Effector CD4-positive, alpha-beta T cell (primary cell): ENCODE data around the gene CNNM4.
"Not testable (repeated sequence)": the region's sequence is repeated elsewhere in the genome, so short reads cannot be mapped to it uniquely, and the experiment has no call there.

ENCODE experiments used
- DNase-seq: peaks from one replicate; pipeline ENCODE4 v3.0.0-alpha.2; 2020

CNNM4 gene

GRCh38 chr2:96795076-96795475, 34.4 kb downstream of the CNNM4 start:
- DNase-seq, result no peak

- not testable (repeated sequence) for DNase-seq
Observed at GRCh38 chr2:96796497-96796896, 35.8 kb downstream of the CNNM4 start.

- DNase-seq, result no peak
Observed at GRCh38 chr2:96797066-96797625, 36.4 kb downstream of the CNNM4 start.

GRCh38 chr2:96798733-96799622, 38.3 kb downstream of the CNNM4 start:
- no peak for DNase-seq

GRCh38 chr2:96799623-96799935, 38.9 kb downstream of the CNNM4 start:
- DNase-seq, result no peak

DNA sequence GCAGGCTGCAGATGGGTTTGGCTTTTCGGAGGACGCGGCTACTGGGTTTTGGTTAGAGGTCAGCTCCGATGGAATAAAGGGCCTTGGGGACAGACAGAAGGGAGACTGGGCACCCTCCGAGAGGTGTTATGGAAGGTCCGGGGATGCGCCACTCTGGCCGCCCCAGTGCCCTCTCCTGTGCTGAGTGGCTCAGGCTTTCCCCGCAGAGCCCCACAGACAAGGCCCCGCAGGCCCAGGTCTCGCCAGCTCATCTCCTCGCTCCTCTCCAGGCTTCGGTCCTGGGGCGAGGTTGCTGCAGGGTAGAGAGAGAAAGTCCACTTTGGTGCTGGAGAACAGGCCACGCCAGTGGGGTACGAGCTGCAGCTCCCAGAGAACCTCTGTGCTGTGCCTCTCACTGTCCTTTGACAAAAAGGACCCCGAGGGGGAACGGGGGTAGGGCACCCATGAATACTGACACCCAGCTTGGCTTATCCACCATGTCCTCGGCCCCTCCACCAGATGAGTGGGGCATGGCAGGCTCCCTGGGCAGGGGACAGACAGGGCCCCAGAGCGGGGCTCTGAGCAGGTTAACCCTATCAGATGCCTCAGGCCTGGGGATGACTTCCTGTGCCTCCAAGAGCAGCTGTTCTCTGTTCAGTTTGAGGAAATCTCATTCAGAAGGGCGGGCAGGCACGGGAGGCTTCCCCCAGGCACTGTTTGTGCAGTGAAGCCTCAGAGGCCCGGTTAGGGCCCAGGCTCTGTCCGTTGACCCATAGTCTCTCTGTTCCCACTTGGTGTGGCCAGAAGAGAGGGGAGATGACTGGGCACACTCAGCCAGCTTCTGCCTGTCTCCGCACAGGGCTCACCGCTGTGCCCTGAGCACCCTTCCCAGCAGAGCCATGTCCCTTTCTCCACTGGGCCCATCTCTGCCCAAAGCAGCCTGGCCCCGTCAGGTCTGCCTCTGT, 39.6 kb downstream of the CNNM4 start:
- no peak for DNase-seq

DNA sequence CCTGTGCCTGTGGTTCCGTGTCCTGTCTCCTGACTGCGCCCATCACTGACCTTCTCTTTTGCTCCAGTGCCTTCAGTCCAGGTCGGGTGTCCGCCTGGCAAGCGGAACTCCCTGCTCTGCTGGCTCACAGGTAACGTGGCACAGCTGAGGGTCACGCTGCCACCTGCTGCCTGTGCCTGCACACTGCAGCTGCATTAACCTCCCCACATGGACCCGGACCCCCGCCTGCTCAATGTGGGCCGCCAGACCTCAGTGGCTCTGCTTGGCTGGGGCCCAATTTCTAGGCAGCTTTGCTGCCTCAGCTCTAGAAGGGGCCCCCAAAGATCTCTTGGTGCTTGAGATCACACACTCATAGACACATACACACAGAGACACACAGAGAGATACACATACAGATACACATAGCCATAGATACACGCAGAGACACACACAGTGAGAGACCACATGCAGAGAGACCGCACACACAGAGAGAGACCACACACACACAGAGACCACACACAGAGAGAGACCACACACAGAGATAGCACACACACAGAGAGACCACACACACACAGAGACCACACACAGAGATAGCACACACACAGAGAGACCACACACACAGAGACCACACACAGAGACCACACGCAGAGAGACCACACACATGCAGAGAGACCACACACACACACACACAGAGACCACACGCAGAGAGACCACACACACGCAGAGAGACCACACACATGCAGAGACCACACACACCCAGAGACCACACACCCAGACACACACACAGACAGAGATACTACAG, 40.5 kb downstream of the CNNM4 start:
- peak; percentile 57 for DNase-seq

GRCh38 chr2:96801786-96802595, 41.3 kb downstream of the CNNM4 start:
- no peak for DNase-seq

DNA sequence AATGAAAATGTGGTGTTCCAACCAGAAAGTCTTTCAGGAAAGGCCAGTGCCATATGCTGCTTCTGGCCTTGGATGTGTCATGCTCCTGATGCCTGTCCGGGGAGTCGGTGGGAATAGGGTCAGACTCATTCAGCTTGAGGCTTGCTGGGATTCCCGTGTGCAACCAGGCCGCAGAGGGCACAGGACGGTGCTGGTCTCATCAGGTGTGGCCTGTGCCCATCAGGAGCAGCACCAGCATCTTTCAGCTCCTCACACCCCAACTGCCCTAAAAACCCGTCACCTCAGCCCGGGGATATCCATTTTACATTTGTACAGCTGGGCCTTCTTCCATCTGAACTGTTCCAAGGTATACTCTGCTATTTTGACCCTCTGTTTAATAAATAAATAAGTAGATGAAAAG, 42.0 kb downstream of the CNNM4 start:
- DNase-seq, result no peak

- no peak for DNase-seq
Observed at GRCh38 chr2:96804986-96805385, 44.3 kb downstream of the CNNM4 start.

- DNase-seq, result not testable (repeated sequence)
Observed at GRCh38 chr2:96805946-96806345, 45.2 kb downstream of the CNNM4 start.

- DNase-seq, result peak; percentile 25
Observed at GRCh38 chr2:96806468-96807126, 45.9 kb downstream of the CNNM4 start.

- no peak for DNase-seq
Observed at GRCh38 chr2:96807127-96807471, 46.4 kb downstream of the CNNM4 start.

- DNase-seq, result no peak
Observed at GRCh38 chr2:96808176-96808837, 47.6 kb downstream of the CNNM4 start.

- no peak for DNase-seq
Observed at GRCh38 chr2:96809216-96809882, 48.6 kb downstream of the CNNM4 start.

DNA sequence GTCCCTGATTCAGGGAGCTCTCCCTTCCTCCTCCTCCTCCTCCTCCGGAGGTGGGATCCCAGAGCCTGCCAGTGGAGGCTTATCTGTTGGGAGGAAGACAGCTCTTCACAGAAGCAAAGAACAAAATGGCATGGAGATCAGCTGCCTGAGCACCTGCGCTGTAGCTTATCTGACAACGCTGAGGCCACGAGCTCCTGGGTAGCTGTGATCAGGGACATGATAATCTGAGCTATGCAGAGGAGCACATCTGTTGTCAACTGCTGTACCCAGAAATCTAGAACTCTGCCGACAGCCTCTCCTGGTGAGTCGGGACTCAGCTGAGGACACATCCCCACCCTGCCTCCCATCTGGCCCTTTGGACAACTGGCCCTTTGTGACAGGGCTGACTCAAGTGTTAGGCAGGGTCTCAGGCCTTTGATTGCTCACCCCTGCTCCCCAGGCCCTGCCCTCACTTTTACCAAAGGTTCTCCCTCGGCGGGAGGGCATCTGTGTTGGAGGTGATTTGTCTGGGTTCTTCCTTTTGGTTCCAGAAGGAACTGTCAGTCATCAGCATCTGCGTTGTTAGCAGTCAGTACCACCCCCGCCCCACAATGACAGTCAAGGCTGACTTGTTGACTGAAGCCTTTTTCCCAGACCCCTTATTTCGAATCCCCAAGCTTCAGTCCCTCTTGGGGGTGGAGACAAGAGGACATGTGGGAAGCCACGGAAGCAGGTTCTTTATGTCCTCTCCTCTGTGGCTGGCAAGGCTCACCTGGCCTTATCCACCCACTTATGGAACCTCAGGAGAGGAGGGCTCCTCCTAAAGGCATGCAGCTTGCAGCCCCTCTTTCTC, 49.5 kb downstream of the CNNM4 start:
- no peak for DNase-seq

DNA sequence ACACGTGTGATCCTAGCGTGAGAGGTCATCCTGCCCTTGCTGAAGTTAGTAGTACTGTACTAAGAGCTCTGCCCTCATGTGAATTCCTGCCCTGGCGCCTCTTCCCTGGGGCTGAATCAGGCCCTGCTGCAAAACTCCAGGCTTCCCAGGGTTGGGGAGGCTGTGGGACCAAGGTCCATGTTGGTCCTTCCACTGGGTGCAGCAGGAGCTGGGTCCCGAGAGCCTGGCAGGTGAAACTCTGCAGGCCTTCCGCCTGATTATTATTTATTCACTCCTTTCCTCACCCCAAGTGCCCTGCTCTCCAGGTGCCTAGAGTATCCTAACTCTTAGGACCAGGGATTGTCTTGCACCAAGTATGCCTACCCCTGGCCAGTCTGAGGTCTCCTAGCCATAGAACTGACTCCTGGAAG, 50.1 kb downstream of the CNNM4 start:
- DNase-seq, result no peak

- DNase-seq, result no peak
Observed at GRCh38 chr2:96811917-96812316, 51.2 kb downstream of the CNNM4 start.

DNA sequence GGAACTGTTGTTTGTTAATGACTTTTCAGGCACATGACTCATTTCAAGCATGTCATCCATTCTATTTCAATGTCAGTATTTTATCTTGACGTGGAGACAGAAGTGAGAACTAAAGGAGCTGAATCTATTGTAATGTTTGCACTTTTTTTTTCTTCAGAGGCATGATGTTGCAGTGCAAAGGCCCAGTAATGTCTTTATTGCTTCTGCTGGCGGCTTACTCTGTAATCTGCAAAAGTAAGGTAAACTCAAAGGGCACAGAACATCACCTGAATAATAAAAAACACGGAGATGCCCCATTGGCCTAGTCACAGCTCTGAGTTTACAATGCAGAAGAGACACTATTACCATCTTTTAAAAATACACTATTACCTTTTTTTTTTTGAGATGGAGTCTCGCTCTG, 53.0 kb downstream of the CNNM4 start:
- DNase-seq, result no peak
